Heart right ventricle (tissue), 16 donors: Measurements from ENCODE around the gene SOBP. TPM values are rescaled to one million over a fixed set of nuclear protein-coding genes. Genes with fewer than 3 reads are reported as not detected.

ENCODE experiments used
- ATAC-seq, 8 donors: fragments of 200-7000 bp; cut with Tn5 transposase; one replicate each; pipeline ENCODE4 v1.9.1; 2020; ENCODE audit warnings: mild to moderate bottlenecking in 8 of 8, moderate library complexity in 8 of 8, moderate number of reproducible peaks in 1 of 8
- DNase-seq, 2 donors: peaks; one replicate each; pipeline ENCODE4 v3.0.0-alpha.2; 2020
- H3K27ac ChIP-seq, 10 donors: fragments of 200-600 bp; sonication (generic) in 2 of 10; one replicate each; pipeline versions ENCODE4 v1.5.0 to v1.8.0; 2020 to 2022; ENCODE audit warnings: mild to moderate bottlenecking in 3 of 10
- H3K27me3 ChIP-seq, 7 donors: fragments of 200-600 bp; one replicate each; pipeline ENCODE4 v1.8.0; 2021 to 2022; ENCODE audit warnings: mild to moderate bottlenecking in 2 of 7
- H3K36me3 ChIP-seq, 9 donors: fragments of 200-600 bp; sonication (generic) in 1 of 9; one replicate each; pipeline versions ENCODE4 v1.5.0 to v1.8.0; 2020 to 2022; ENCODE audit warnings: mild to moderate bottlenecking in 2 of 9
- H3K4me1 ChIP-seq, 9 donors: fragments of 200-600 bp; sonication (generic) in 1 of 9; one replicate each; pipeline versions ENCODE4 v1.5.0 to v1.8.0; 2020 to 2022; ENCODE audit warnings: mild to moderate bottlenecking in 4 of 9
- H3K4me3 ChIP-seq, 10 donors: fragments of 200-600 bp; sonication (generic) in 2 of 10; one replicate each; pipeline versions ENCODE4 v1.5.0 to v1.8.0; 2020 to 2022; ENCODE audit warnings: mild to moderate bottlenecking in 7 of 10, moderate library complexity in 2 of 10
- H3K9me3 ChIP-seq, 11 donors: fragments of 200-600 bp in 10 of 11; sonication (generic) in 2 of 11; one replicate each; pipeline versions ENCODE4 v1.5.0 to v1.8.0; 2013 to 2022; ENCODE audit warnings: mild to moderate bottlenecking in 2 of 11, control low read depth in 1 of 11, moderate library complexity in 1 of 11
- CTCF ChIP-seq, 9 donors: fragments of 200-600 bp; sonication (generic) in 2 of 9; IDR thresholded peaks; one replicate each; pipeline versions ENCODE4 v1.5.0 to v1.8.0; 2021 to 2022; ENCODE audit warnings: antibody characterized with exemption in 9 of 9, mild to moderate bottlenecking in 5 of 9, moderate library complexity in 1 of 9
- WGBS, 2 donors: extraction: QIAGEN DNeasy Blood & Tissue Kit; methylation state at CpG; one replicate each; pipeline ENCODE4 v1.1.7; 2013; ENCODE audit warnings: inconsistent platforms in 1 of 2; 5-methylcytosine and 5-hydroxymethylcytosine counted together
- intact Hi-C, 10 donors: fragments of 100-400 bp; cut with DNase I; formaldehyde crosslinking; loops; one replicate each; pipeline versions ENCODE4 v1.11.1 to v1.14.2; 2022
- polyA plus RNA-seq, 2 donors: library from polyadenylated mRNA; stranded (reverse); fragments of 200-250 nt; gene quantifications; one replicate each; pipeline ENCODE4 v1.2.3, GENCODE V29; 2013
- total RNA-seq, 10 donors: library from RNA; stranded (reverse); fragmentation: NEBNext Ultra II Directional in 3 of 10; extraction: Animal tissue kit (Norgen Biotek cat#: 25700) in 3 of 10; gene quantifications; one replicate each; pipeline versions ENCODE4 v1.2.1 to v1.2.4, GENCODE V29; 2021 to 2023
- donor health status: Arrhythmogenic right ventricular cardiomyopathy.
- donor health status: ischemic (EF 13 %, LVEDD 7.1; RV severe dilation, severe dysfunction).
- donor health status: healthy with polysubstance abuse.
- donor health status: DM: no; HTN: yes; CAD: no.
- donor health status: DM: no; HTN: no; CAD: no.
- donor health status: ischemic (EF 25% LVEDD 6.9; RV normal size, moderate dysfunction).
- donor health status: ischemic (EF 25% LVEDD 5.7; RV mildly dilated, moderate dysfunction).
- donor health status: healthy.
- donor health status: DM: yes; HTN: yes; CAD: no.
- donor health status: Ischemic cardiomyopathy.
- donor health status: ischemic (EF 35%, LVEDD 5.7; RV mildly dilated, moderate dysfunction).
- donor health status: nonischemic (EF 11% LVEDD 7.7; RV severe dilation, severe dysfunction).
- donor health status: DM: yes; HTN: yes; CAD: no.
- donor health status: PGD.
- donor health status: ischemic (EF 29% LVEDD 5.4; RV normal size, mild dysfunction).
- donor health status: nonischemic (EF 23%, LVEDD 6.1; RV moderate dilation, normal function).

The SOBP gene
- total and polyA plus RNA-seq, 12 donors: 5.2 to 25.3 (median 18.2) TPM

GRCh38 chr6:107638493-107638892 lies 148.6 kb downstream of the SOBP start:
- 91 to 92% methylated on average over 4 of the region's 4 CpGs for WGBS, 2 donors
- no peak overlapping the region for H3K4me3 ChIP-seq
- H3K27me3 ChIP-seq: peaks cover 0 to 32% (median 0%) of the 10 kb centered on the region in 7 donors
- intact Hi-C loops: no loop called here
- peaks cover 0 to 22% (median 0%) of the 10 kb centered on the region in 9 donors for H3K36me3 ChIP-seq
- H3K4me1 ChIP-seq: peaks cover 4 to 32% (median 21%) of the 10 kb centered on the region in 9 donors
- no peak overlapping the region for H3K27ac ChIP-seq
- TF ChIP-seq CTCF (IDR thresholded peaks at IDR 0.05): no peak
- DNase-seq (no peak), ATAC-seq (no peak)
- no peaks in the 10 kb centered on the region for H3K9me3 ChIP-seq

DNA sequence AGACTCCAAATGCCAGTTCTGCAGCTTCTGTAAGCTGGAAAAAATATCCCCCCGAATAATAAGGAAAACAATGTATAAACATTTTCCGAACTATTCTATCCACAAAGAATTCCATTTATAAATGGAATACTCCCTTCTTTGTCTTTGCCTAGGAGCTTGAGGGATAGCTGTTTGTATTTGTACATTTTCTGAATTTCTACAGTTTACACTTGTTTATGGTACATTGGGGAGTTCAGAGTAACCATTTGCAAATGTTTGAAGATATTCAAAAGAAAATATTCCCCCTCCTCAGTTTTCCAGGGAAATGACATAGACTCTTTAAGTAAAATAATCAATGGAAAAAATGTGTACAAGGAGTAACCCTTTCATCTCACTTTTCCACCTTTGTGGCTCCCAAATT lies 149.6 kb downstream of the SOBP start:
- H3K36me3 ChIP-seq: peaks cover 0 to 22% (median 0%) of the 10 kb centered on the region in 9 donors
- H3K27ac ChIP-seq: no peak overlapping the region
- no peak overlapping the region for H3K4me3 ChIP-seq
- no peaks in the 10 kb centered on the region for H3K9me3 ChIP-seq
- DNase-seq: no peak
- peaks cover 0 to 22% (median 0%) of the 10 kb centered on the region in 7 donors for H3K27me3 ChIP-seq
- intact Hi-C loops: no loop called here
- peaks cover under 1 to 32% (median 21%) of the 10 kb centered on the region in 9 donors for H3K4me1 ChIP-seq
- WGBS, 2 donors: 38 to 39% methylated on average over 2 of the region's 2 CpGs
- TF ChIP-seq CTCF (IDR thresholded peaks at IDR 0.05): no peak
- ATAC-seq: no peak

DNA sequence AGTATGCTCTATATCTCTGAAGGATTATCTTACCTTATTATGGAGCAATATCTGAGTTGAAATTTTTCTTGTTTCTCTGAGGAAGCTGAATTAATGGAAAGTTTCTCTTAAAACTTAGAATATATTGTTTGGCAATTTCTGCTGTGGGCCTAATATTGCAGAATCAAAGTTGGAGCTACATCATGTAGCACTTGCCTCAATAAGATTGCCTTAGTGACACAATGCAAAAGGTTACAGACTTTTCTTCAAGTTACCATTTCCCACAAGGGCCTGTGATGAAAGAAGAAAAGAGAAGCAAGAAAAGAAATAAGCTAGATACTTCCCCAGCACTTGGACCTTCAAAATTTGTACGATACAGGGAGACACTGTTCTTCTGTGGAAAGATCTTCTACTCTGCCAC lies 151.2 kb downstream of the SOBP start:
- Histone ChIP-seq H3K4me1 (peaks cover 0 to 40% (median 31%) of the 10 kb centered on the region in 9 donors), H3K36me3 (peaks cover 0 to 15% (median 0%) of the 10 kb centered on the region in 9 donors), H3K4me3 (no peak overlapping the region), H3K27ac (peak overlapping the region in 6 of 10 donors; percentile 13 to 66 (median 20)), H3K9me3 (no peaks in the 10 kb centered on the region), H3K27me3 (peaks cover 0 to 8% (median 0%) of the 10 kb centered on the region in 7 donors)
- 26 to 61% methylated on average over 1 of the region's 1 CpG for WGBS, 2 donors
- DNase-seq: no peak
- TF ChIP-seq CTCF (IDR thresholded peaks at IDR 0.05): no peak
- ATAC-seq: peak in 1 of 8 donors; percentile 7
- intact Hi-C loops: loop anchor here in 2 of 10 donors (2.0 to 5.0 kb wide), 2 partner anchors 34 to 56 kb away; no protein-coding TSS in a partner anchor

GRCh38 chr6:107641500-107641941 lies 151.6 kb downstream of the SOBP start:
- ATAC-seq: peak; percentile 49 to 96 (median 88)
- peaks cover 0 to 4% (median 0%) of the 10 kb centered on the region in 7 donors for H3K27me3 ChIP-seq
- H3K4me3 ChIP-seq: peak overlapping the region in 3 of 10 donors; percentile 1 to 11 (median 4)
- peaks cover 0 to 45% (median 35%) of the 10 kb centered on the region in 9 donors for H3K4me1 ChIP-seq
- TF ChIP-seq CTCF (IDR thresholded peaks at IDR 0.05): no peak
- intact Hi-C loops: loop anchor here in 2 of 10 donors (2.0 to 5.0 kb wide), 2 partner anchors 34 to 55 kb away; no protein-coding TSS in a partner anchor
- H3K27ac ChIP-seq: peak overlapping the region in 7 of 10 donors; percentile 13 to 66 (median 20)
- H3K36me3 ChIP-seq: peaks cover 0 to 10% (median 0%) of the 10 kb centered on the region in 9 donors
- no peaks in the 10 kb centered on the region for H3K9me3 ChIP-seq
- 19 to 34% methylated on average over 14 of the region's 14 CpGs for WGBS, 2 donors
- DNase-seq: peak; percentile 69 to 74
